Measurements from ENCODE around the gene NCDN. TPM values are rescaled to one million over a fixed set of nuclear protein-coding genes. Genes with fewer than 3 reads are reported as not detected.
"Not testable (repeated sequence)": the region's sequence is repeated elsewhere in the genome, so short reads cannot be mapped to it uniquely, and the experiment has no call there.

Gene NCDN
- total RNA-seq, 1 donor from 2014 or later, result 24.5 TPM

DNA sequence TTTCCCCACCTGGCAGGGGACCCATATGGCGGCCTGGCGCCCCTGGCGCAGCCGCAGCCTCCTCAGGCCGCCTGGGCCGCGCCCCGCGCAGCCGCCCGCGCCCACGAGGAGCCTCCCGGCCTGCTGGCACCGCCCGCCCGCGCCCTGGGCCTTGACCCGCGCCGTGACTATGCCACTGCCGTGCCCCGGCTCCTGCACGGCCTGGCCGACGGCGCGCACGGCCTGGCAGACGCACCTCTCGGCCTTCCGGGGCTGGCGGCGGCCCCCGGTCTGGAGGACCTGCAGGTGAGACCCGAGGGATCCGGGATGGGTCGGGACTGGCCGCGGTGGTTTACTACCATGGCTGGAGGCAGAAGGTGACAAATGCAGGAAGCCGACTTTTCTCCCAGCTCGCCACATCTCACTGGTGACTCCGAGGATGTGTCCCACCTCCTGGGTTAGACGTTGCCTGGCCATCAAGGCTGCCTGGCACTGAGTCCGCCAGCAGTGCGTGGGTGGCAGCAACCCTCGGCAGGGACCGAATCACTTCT lies 16.6 kb downstream of the NCDN start:
- DNase-seq (ENCODE audit: low read depth), result no peak
- H3K27me3 ChIP-seq (ENCODE audit: control insufficient read depth, insufficient read depth, low read length), result peaks cover 60% of the 10 kb centered on the region
- H3K36me3 ChIP-seq (ENCODE audit: control insufficient read depth, insufficient read depth, low read length), result no peaks in the 10 kb centered on the region
- no peak overlapping the region for H3K4me3 ChIP-seq (ENCODE audit: low read depth, low read length)
- TF ChIP-seq, protein P1, sequence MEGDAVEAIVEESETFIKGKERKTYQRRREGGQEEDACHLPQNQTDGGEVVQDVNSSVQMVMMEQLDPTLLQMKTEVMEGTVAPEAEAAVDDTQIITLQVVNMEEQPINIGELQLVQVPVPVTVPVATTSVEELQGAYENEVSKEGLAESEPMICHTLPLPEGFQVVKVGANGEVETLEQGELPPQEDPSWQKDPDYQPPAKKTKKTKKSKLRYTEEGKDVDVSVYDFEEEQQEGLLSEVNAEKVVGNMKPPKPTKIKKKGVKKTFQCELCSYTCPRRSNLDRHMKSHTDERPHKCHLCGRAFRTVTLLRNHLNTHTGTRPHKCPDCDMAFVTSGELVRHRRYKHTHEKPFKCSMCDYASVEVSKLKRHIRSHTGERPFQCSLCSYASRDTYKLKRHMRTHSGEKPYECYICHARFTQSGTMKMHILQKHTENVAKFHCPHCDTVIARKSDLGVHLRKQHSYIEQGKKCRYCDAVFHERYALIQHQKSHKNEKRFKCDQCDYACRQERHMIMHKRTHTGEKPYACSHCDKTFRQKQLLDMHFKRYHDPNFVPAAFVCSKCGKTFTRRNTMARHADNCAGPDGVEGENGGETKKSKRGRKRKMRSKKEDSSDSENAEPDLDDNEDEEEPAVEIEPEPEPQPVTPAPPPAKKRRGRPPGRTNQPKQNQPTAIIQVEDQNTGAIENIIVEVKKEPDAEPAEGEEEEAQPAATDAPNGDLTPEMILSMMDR (IDR thresholded peaks at IDR 0.05; ENCODE audit: insufficient read depth, low read length, poor library complexity, severe bottlenecking), result no peak

DNA sequence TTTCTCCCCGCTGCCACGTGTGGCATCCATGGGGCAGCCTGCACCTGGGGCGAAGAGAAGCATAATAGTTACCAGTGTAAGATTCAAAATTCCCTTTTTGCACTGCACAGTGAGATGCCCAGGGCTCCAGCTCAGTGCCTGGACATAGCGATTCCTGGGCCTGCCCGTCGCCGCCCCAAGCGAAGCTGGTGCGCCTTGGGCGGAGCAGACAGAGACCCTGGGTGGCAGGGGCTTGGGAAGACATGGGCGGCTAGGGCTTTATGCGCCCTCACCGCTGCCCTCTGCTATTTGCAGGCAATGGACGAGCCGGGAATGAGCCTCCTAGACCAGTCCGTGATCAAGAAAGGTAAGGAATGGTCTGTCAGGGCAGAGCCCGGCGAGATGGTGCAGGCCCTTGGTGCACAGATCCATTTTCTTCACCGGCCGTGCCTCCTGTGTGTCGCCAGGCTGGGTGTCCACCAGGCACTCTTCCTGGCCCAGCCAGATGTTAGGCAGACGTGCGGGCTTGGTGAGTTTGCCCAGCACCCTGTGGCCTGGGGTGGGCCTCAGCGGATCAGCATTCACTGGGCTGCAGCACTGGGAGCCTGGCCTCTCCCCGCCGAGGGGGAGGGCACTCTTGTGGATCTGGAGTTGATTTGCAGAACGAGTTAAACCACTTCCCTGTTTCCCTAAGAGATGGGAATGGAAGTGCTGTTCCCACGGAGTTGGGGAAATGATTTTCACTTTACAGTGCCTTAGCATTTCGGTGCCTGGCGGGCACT lies 17.2 kb downstream of the NCDN start:
- TF ChIP-seq, protein P1 (IDR thresholded peaks at IDR 0.05; ENCODE audit: insufficient read depth, low read length, poor library complexity, severe bottlenecking), result no peak
- DNase-seq (ENCODE audit: low read depth), result no peak
- peaks cover 60% of the 10 kb centered on the region for H3K27me3 ChIP-seq (ENCODE audit: control insufficient read depth, insufficient read depth, low read length)

DNA sequence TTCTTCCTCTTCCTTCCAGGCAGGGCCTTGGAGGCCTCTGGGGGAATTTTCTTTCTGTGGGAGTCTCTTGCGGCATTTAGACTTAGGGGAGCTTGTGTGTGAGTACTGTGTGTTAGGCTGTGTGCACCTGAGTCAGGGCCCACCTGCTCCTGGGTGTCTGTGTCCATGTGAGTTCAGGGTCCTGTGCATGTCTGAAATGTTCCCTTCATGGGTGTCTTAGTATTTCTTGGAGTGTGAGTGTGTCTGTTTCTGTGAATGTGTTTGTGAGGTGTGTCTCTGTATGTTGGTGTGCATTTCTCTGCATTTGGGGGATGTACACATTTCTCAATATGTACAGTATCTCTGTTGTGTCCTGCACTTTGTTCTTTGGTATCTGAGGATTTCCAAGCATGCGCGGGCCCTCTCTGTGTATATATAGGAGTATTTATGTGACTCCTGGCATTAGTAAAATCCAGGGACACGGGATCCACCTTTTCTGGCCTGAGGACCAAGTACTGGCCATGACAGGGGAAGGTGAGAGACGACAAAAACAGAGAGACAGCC lies 17.9 kb downstream of the NCDN start:
- H3K27me3 ChIP-seq (ENCODE audit: control insufficient read depth, insufficient read depth, low read length), result peaks cover 60% of the 10 kb centered on the region
- no peaks in the 10 kb centered on the region for H3K36me3 ChIP-seq (ENCODE audit: control insufficient read depth, insufficient read depth, low read length)
- TF ChIP-seq, protein P1 (IDR thresholded peaks at IDR 0.05; ENCODE audit: insufficient read depth, low read length, poor library complexity, severe bottlenecking), result no peak
- no peak for DNase-seq (ENCODE audit: low read depth)
- no peak overlapping the region for H3K4me3 ChIP-seq (ENCODE audit: low read depth, low read length)

More for the DNA sequence above, 17.2 kb downstream of the NCDN start:
- no peak overlapping the region for H3K4me3 ChIP-seq (ENCODE audit: low read depth, low read length)
- H3K36me3 ChIP-seq (ENCODE audit: control insufficient read depth, insufficient read depth, low read length), result no peaks in the 10 kb centered on the region

- no peaks in the 10 kb centered on the region for H3K36me3 ChIP-seq (ENCODE audit: control insufficient read depth, insufficient read depth, low read length)
- TF ChIP-seq, protein P1 (IDR thresholded peaks at IDR 0.05; ENCODE audit: insufficient read depth, low read length, poor library complexity, severe bottlenecking), result no peak
- no peak overlapping the region for H3K4me3 ChIP-seq (ENCODE audit: low read depth, low read length)
- no peak for DNase-seq (ENCODE audit: low read depth)
- peaks cover 57% of the 10 kb centered on the region for H3K27me3 ChIP-seq (ENCODE audit: control insufficient read depth, insufficient read depth, low read length)
These were observed 18.6 kb downstream of the NCDN start for GRCh38 chr1:35576061-35576765.

DNA sequence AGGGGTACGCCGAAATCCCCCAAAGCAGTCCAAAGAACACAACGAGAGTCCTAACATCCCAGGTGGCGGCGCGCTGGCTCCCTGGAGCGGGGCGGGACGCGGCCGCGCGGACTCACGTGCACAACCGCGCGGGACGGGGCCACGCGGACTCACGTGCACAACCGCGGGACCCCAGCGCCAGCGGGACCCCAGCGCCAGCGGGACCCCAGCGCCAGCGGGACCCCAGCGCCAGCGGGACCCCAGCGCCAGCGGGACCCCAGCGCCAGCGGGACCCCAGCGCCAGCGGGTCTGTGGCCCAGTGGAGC lies 19.1 kb downstream of the NCDN start:
- H3K27me3 ChIP-seq (ENCODE audit: control insufficient read depth, insufficient read depth, low read length), result peaks cover 53% of the 10 kb centered on the region
- not testable (repeated sequence) for DNase-seq (ENCODE audit: low read depth); H3K4me3 ChIP-seq (ENCODE audit: low read depth, low read length); H3K36me3 ChIP-seq (ENCODE audit: control insufficient read depth, insufficient read depth, low read length)
